Activated naive CD4-positive, alpha-beta T cell treated with Interleukin-2 at 50 U/mL for 16 hours (primary cell): ENCODE measurements around the gene CCDC69.

ENCODE experiments used
- DNase-seq: peaks from one replicate; pipeline ENCODE4 v3.0.0-alpha.2; 2020

CCDC69 gene

DNA sequence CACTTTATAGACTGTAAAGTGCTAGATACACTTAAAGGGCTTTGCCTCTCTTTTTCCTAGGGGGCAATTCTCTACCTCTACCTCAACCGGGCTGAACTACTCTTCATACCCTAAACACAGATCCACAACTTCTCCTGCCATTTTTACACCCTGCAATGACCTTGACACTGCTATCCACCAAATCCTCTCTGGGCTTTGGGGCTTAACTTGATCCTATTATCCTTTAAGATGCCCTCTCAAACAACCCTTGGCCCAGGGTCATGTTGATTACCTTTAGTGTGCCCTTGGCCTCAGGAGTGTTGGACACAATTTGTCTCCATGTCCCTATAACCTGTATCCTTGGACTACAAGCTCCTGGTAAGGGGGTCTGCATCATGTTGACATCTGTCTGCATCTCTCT lies 85.8 kb downstream of the CCDC69 start:
- DNase-seq = no peak

DNA sequence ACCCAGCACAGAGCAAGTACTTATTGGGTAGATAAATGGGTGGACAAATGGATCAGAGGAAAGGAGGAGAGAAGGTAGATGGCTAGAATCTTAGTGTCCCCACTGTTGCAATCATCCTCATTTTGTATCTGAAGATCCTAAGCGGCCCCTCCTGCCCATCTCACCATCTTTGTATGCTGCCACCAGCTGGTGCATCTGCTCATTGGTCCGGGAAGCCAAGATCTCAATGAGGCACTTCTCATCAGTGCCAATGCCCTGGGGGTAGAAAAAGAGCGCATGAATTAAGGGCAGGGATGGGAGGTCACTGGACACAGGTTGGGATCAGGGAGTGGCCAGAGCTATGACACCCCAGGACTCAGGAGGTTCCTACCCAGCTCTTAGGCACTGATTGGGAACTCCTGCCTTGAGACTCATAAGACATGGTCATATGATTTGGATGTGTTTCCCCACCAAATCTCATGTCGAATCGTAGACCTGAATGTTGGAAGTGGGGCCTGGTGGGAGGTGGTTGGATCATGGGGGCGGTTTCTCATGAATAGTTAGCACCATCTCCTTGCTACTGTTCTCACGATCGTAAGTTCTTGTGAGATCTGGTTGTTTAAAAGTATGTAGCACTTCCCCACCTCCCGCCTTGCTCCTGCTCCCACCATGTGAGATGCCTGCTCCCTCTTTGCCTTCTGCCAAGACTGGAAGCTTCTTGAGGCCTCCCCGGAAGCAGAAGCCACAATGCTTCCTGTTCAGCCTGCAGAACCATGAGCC lies 86.6 kb downstream of the CCDC69 start:
- DNase-seq = no peak

GRCh38 chr5:151134228-151134627 lies 89.7 kb downstream of the CCDC69 start:
- no peak for DNase-seq

DNA sequence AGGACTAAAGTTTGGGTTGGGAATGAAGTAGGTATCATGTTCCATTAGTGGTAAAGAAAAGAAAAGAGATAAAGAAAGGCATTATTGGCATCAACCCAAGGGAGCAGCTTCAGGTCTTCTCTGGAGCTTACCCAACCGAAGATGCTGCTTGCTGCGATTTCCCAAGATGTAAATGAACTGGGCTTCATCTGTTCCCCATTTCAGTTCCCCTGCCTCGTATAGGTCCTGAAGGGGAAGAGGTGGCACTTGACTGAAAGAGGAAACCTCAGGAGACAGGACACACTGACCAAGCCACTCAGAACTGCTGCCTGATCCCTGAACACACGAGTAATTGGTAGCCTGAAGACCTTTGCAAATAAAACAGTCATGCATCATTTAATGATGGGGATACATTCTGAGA lies 90.9 kb downstream of the CCDC69 start:
- no peak for DNase-seq
